GM18870 (cell line): ENCODE results near the gene CIART.
"Not testable (repeated sequence)": the region's sequence is repeated elsewhere in the genome, so short reads cannot be mapped to it uniquely, and the experiment has no call there.

Source experiments
- ATAC-seq: cut with Tn5 transposase; IDR thresholded peaks from one replicate; pipeline ENCODE4 v1.9.1; 2021; ENCODE audit warnings: moderate library complexity; ENCODE audit not compliant: unreplicated experiment

CIART gene

DNA sequence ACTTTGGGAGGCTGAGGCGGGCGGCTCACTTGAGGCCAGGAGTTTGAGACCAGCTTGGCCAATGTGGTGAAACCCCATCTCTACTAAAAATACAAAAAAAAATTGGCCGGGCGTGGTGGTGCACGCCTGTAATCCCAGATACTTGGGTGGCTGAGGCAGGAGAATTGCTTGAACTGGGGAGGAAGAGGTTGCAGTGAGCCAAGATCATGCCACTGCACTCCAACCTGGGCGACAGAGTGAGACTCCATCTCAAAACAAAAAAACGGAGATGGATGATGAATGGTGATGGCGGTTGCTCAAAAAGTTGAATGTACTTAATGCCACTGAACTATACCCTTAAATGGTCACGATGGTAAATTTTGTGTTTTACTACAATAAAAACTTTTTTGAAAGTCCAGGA is 26.2 kb downstream of the CIART start:
- ATAC-seq = not testable (repeated sequence)

DNA sequence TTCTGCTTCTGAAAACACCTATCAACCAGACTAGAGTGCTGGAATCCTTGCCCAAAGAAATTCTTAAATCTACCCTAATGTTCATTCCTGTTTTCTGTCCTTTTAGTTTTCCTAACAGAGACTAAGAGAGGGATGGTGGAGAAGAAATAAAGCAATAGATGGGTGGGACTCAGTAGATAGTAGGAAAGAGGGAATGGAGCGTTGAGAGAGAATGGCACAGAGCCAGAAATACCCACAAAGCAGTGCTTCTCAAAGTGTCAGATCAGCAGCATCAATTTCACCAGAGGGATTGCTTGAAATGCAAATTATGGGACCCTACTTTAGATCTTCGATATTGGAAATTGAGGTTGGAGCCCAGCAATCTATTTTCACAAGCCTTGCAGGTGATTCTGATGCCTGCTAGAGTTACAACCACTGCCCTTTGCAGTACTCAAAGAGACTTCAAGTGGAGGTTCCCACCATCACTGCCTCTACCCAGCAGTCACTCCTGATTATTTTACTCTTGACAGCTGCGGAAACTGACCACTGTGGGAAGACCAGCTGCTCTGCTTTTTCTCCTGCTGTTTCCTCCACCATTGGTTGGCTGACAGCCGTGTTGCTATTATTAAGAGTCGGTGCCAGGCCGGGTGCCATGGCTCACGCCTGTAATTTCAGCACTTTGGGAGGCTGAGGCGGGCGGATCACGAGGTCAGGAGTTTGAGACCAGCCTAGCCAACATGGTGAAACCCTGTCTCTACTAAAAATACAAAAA is 27.6 kb downstream of the CIART start:
- ATAC-seq = no peak

DNA sequence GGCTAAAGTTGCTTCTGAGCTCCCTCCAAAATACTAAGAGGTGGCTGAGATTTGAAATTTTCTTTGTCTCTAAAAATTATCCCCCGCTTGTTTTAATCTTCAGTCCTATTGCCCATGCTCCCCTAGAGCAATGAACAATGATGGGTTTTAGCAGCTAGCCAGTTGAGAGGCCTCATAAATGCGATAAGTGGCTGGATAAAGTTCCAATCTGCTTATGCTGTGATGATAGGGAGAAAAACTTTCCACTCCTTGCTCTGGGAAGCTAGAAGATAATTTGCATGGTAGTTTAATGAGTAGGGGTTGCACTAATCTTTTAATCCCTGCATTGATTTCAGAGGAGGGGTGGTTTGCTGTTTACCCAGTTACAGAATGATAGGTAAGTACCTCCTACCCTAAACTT is 29.4 kb downstream of the CIART start:
- no peak for ATAC-seq

DNA sequence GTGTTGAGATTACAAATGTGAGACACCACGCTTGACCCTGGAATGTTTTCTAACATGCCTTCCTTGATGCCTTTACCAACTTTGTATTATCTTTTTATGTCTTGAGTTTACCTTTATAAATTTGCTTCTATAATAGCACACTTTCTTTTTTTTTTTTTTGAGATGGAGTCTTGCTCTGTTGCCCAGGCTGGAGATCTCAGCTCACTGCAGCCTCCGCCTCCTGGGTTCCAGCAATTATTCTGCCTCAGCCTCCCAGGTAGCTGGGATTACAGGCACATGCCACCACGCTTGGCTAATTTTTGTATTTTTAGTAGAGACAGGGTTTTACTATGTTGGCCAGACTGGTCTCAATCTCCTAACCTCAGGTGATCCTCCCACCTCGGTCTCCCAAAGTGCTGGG is 32.3 kb downstream of the CIART start:
- not testable (repeated sequence) for ATAC-seq

DNA sequence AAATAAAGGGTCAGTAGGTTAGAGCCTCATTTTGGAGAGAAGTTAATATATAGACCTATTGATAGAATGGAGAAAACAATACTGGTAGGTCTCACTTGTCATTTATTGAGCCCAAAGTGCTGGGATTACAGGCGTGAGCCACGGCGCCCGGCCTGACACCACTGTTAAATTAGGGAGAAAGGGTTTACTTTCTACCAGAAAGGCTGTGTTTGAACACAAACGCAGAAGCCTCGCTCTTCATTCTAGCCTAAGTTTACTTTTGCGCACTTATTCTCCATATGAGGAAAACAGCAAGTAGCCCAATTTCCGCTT is 38.3 kb downstream of the CIART start:
- ATAC-seq = no peak

DNA sequence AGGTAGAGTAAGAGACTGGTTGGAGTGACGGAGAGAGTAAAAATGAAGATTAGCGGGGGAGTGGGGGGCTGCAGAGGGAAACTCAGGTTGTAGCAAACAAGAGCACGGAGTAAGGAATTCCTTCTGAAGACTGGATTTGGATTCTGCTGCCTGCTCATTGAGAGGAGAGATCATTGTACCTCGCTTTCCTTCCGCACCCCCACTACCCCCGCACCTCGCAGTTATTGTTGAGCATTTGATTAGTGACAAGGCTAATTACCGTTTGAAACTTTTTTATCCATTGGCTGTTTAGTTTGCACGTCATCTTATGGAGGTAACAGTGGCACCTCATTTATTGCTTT is 39.4 kb downstream of the CIART start:
- no peak for ATAC-seq

DNA sequence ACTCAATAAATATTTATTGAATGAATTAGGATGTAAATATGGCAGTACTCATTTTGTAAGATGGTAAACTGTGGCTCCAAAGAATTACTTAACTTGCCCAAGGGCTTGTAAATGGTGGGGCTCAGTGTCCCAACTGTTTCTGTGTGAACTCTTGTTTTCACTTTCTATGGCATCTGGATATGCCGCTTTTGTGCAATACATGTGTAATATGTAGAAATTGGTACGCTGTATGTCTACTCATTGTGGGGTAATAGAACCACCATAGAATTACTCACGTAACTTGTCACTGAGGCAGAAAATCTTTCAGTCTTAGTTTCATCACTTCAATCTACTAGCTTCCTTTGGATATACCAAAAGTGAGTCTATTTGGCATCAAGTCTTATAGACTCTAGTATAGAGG is 40.0 kb downstream of the CIART start:
- ATAC-seq = no peak

DNA sequence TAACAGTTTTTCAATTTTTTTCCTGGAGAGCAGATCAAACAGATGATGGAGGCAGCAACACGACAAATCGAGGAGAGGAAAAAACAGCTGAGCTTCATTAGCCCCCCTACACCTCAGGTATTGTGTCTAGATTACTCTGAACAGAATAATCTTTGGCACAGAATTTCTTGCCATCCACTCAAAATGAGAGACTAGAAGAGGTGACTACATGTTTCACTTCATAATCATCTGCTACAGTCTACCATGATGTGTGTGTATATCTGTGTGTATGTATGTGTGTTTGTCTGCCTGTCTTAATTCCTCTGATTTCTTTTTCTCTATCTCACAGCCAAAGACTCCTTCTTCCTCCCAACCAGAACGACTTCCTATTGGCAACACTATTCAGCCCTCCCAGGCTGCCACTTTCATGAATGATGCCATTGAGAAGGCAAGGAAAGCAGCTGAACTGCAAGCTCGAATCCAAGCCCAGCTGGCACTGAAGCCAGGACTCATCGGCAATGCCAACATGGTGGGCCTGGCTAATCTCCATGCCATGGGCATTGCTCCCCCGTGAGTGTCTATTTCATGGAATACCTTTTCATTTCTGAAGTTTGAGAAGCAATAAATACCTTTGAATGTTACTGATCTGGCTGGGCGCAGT is 50.4 kb downstream of the CIART start:
- no peak for ATAC-seq
